Measurements from ENCODE around the gene RNU1-1.
"Not testable (repeated sequence)": the region's sequence is repeated elsewhere in the genome, so short reads cannot be mapped to it uniquely, and the experiment has no call there.

DNA sequence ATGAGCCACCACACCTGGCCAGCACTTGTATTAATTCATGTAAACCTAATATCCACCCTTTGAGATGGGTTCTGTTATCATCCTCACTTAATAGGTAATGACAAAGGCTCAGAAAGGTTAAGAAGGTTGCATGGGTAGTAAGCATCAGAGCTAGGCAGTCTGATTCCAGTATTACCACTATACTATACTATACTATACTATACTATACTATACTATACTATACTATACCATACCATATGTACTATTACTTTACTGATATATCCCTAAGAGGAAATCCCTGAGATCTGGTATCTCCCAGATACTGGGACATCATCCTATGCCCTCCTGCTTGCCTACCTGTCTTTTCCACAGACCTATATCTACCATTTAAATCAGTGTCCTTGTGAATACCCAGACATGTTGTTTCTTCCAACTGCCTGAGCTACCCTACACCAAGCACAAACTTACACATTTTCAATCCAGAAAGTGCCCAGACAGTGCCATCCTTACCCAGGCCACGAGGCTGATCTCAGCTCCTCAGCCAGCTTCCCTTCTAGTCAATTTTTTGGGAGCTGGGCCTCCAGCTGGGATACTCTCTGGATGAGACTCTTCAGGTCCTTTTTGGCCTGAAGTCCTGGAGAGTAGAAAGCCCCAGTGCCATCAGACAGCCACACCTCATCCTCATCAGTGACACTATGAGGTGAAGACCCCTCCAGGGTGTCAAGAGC, 36.3 kb upstream of the RNU1-1 start:
- TF ChIP-seq, protein P1, sequence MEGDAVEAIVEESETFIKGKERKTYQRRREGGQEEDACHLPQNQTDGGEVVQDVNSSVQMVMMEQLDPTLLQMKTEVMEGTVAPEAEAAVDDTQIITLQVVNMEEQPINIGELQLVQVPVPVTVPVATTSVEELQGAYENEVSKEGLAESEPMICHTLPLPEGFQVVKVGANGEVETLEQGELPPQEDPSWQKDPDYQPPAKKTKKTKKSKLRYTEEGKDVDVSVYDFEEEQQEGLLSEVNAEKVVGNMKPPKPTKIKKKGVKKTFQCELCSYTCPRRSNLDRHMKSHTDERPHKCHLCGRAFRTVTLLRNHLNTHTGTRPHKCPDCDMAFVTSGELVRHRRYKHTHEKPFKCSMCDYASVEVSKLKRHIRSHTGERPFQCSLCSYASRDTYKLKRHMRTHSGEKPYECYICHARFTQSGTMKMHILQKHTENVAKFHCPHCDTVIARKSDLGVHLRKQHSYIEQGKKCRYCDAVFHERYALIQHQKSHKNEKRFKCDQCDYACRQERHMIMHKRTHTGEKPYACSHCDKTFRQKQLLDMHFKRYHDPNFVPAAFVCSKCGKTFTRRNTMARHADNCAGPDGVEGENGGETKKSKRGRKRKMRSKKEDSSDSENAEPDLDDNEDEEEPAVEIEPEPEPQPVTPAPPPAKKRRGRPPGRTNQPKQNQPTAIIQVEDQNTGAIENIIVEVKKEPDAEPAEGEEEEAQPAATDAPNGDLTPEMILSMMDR (IDR thresholded peaks at IDR 0.05): not testable (repeated sequence)
- not testable (repeated sequence) for TF ChIP-seq POLR2A (IDR thresholded peaks at IDR 0.05)
